ENCODE results near the gene PRR5.
A peak's percentile ranks its signal among the peaks of the same experiment; 100 is the strongest.
"Not testable (repeated sequence)": the region's sequence is repeated elsewhere in the genome, so short reads cannot be mapped to it uniquely, and the experiment has no call there.

Gene PRR5

GRCh38 chr22:44673406-44673805, 28.6 kb upstream of the PRR5 start:
- no peak for DNase-seq (ENCODE audit: low read depth)

GRCh38 chr22:44676066-44676440, 26.0 kb upstream of the PRR5 start:
- not testable (repeated sequence) for DNase-seq (ENCODE audit: low read depth)

- DNase-seq (ENCODE audit: low read depth) = no peak
These were observed 25.3 kb upstream of the PRR5 start for GRCh38 chr22:44676441-44677352.

- DNase-seq (ENCODE audit: low read depth) = no peak
These were observed 24.6 kb upstream of the PRR5 start for GRCh38 chr22:44677353-44677840.

GRCh38 chr22:44677871-44678555, 24.0 kb upstream of the PRR5 start:
- DNase-seq (ENCODE audit: low read depth) = no peak

- DNase-seq (ENCODE audit: low read depth) = no peak
These were observed 23.3 kb upstream of the PRR5 start for GRCh38 chr22:44678556-44679305.

- not testable (repeated sequence) for DNase-seq (ENCODE audit: low read depth)
These were observed 22.7 kb upstream of the PRR5 start for GRCh38 chr22:44679306-44679647.

GRCh38 chr22:44680058-44680457, 21.9 kb upstream of the PRR5 start:
- no peak for DNase-seq (ENCODE audit: low read depth)

GRCh38 chr22:44680481-44680894, 21.5 kb upstream of the PRR5 start:
- no peak for DNase-seq (ENCODE audit: low read depth)

- no peak for DNase-seq (ENCODE audit: low read depth)
These were observed 19.3 kb upstream of the PRR5 start for GRCh38 chr22:44682556-44683168.

- DNase-seq (ENCODE audit: low read depth) = no peak
These were observed 18.8 kb upstream of the PRR5 start for GRCh38 chr22:44683237-44683636.

- DNase-seq (ENCODE audit: low read depth) = no peak
These were observed 18.1 kb upstream of the PRR5 start for GRCh38 chr22:44683881-44684280.

GRCh38 chr22:44684506-44685383, 17.3 kb upstream of the PRR5 start:
- DNase-seq (ENCODE audit: low read depth) = peak; percentile 82

GRCh38 chr22:44685384-44686056, 16.5 kb upstream of the PRR5 start:
- DNase-seq (ENCODE audit: low read depth) = peak; percentile 49

- DNase-seq (ENCODE audit: low read depth) = peak; percentile 89
These were observed 15.0 kb upstream of the PRR5 start for GRCh38 chr22:44686873-44687600.

- DNase-seq (ENCODE audit: low read depth) = peak; percentile 74
These were observed 12.8 kb upstream of the PRR5 start for GRCh38 chr22:44689173-44689572.

GRCh38 chr22:44689915-44690524, 12.0 kb upstream of the PRR5 start:
- DNase-seq (ENCODE audit: low read depth) = no peak

- DNase-seq (ENCODE audit: low read depth) = no peak
These were observed 10.0 kb upstream of the PRR5 start for GRCh38 chr22:44691796-44692661.

Measured in amniotic epithelial cell (primary cell).